HG02798 (cell line): Measurements from ENCODE around the gene TBC1D4.

Source experiments
- ATAC-seq: cut with Tn5 transposase; IDR thresholded peaks from one replicate; pipeline ENCODE4 v1.9.1; 2021; ENCODE audit warnings: mild to moderate bottlenecking; ENCODE audit not compliant: unreplicated experiment, poor library complexity

TBC1D4 gene

GRCh38 chr13:75489502-75490263 is 7.7 kb upstream of the TBC1D4 start:
- ATAC-seq = peak; percentile 87

DNA sequence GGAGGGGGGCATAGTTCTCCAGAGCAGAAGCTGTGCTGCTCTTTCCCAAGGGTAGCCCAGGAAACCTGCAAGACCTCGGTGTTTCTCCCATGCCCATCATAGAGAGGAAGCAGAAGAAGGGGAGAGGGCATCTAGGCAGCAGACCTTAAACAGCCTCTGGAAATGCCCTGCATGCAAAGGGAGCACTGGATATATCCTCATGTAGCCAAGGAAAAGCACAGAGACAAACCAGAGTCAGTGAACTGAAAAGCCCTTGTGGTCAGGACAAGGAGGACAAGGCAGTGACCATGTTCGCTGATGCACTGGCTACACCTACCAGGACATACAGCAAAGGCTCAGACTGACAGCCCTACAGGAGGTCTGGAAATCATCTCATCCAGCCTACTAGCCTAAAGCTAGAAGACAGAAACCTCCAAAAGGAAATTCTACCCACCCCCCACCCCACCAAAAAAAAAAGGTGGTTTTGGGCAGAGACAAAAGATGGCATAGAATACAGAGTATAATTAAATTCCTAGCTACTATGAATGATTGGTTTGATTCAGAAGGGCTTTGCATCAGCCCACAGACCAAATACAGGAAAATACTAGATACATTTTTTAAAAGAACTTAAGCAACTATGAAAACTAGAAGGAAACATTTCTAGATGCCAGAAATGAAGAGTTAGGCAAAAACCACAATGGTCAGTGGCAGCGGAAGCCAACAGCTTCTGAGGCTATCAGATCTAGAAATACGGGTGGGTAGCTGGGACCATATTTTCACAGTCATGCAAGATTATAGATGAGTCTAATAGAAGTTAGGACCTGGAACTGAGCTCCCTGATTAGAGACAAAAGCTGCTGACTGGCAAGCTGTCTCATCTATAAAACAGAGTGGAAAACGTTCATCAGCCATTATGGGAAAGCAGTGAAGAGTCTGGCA is 4.4 kb upstream of the TBC1D4 start:
- ATAC-seq = no peak

- no peak for ATAC-seq
Observed at GRCh38 chr13:75485286-75486062, 3.5 kb upstream of the TBC1D4 start.

- no peak for ATAC-seq
Observed at GRCh38 chr13:75482820-75483079, 781 bp upstream of the TBC1D4 start.

DNA sequence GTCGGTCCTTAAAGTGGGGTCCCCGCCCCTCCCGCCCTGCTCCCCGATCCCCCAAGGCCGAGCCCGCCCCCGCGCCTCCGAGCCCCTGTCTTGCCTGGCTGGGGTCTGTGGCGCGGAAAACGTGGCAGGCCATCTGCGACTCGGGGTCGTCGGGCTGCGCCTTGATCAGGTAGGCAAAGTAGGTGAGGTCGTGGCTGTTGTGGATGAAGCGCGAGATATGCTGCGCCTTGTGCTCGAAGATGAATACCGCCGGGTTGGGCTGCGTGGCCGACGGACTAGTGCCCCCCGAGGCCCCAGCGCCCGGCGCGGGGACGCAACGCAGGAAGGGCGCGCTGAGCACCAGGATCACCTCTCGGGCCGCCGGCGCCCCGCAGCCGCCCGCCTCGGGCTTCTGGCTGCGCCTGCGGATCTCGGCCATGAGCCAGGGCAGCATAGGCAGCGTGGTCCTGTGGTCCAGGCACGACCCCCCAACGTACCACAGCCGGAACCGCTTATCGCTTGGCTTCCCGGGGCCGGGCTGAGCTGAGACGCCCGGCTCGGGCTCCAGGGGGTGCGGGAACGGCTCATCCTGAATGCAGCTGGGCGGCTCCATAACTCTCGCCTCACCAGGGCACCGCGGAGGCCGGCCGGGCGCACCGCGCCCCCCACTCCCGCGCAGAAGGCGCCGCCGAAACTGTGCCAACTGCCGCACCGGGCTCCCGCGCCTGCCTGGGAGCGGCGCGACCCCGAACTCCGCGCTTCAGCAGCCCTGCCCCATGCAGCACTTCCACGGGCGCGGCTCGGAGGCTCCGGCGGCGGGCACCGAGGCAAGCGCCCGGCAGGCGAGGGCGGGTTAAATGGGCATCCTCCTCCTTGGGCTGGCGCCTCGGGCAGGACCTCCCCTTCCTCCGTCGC is 546 bp downstream of the TBC1D4 start:
- ATAC-seq = peak; percentile 30

DNA sequence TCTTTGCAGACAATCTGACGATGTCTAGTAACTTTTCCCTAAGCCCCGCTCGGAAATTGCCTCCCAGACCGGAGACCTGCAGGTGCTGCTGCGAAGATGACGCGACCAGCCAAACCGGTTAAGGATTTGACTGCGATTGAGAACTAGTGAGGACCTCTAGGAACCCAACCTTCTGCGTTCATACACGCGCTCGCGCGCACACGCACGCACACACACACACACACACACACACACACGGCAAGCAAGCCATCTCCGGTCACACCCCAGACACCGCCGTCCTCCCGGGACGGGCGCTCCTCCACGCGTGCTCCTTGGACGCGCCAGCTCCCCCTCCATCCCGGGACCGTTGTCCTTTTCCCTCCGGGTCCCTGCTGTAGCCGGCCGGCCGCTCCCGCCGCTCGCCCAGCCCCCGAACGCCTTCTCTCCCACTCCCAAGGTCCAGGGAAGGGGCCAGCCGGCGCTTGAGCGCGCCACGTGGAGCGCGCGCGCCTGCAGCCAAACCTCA is 1.2 kb downstream of the TBC1D4 start:
- no peak for ATAC-seq

DNA sequence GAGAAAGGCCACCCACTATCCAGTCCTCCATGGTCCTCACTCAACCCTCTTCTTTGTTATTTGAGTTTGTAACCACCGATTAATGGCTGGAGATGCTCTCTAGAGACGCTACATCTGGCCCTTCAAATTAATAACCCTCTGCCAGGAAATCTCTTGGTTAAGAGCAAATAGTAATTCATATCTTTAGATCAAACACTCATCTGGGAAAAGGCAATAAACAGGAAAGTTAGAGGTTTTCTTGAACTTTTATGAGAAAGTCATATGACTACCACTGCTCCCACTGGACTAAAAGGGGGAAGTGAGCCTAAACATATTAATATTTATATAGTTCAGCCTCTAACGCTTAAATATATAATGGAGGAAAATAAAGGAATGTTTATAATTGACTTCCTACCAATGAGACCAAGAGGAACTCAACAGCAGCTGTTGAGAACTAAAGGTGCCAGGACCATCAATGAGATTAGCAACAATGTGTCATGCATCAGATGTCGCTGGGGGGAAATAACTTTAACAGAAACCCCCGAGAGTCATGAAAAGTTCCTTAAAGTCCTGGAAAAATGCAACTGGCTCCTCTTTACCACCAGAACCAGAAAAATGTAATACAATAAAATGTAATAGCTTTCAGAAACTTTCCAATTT is 2.7 kb downstream of the TBC1D4 start:
- no peak for ATAC-seq

DNA sequence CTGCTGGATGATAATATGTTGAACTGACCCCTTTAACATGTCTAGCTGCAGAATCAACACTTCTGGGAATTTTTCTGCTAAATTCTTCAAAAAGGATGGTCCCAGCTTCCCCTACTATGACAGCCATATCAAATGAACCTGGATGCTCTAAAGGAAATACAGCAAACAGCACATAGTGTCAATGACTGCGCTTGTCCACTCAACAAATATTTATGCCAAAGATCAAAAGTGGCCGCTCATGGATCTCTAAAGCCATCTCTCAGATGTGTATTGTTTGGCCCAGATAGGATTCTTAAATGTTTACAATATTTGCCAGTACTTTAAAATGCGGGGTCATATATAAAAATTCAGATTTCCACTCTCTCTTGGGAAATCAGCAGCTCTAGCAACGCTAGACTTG is 3.3 kb downstream of the TBC1D4 start:
- no peak for ATAC-seq

DNA sequence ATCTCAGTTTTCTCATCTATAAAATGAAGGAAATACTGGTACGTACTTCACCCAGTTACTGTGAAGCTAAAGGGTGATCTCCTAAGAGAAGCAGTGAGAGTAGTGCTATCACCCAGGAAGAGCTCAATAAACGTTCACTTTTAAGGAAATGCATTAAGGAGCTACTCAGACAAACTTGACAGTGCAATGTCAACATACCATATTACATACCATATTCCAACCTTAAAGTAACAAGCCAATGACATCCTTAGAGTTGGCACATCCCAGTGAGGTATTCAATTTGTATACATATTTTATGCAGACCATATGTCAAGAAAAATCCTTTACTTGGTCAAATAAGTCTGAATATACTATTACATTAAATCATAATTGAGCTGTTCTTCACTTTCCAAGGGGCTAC is 7.0 kb downstream of the TBC1D4 start:
- ATAC-seq = no peak

DNA sequence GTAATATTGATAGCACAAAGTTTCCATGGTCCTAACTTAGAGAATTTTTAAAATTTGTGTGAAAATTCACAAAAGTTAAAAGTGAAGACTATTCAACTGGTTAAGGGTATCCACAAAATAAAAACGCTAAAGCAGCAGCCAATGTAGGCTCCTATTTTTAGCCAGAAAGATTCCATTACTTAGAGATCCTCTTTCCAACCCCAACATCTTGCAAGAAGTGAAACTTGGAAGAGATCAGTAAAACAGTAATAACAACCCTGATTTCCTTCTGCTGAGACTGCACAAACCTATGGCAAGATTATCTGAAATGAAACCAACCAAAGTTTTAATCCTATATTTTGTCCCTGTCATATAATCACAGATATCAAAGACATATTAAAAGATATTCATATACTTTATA is 8.5 kb downstream of the TBC1D4 start:
- no peak for ATAC-seq

- ATAC-seq = no peak
Observed at GRCh38 chr13:75470676-75471075, 11.3 kb downstream of the TBC1D4 start.

DNA sequence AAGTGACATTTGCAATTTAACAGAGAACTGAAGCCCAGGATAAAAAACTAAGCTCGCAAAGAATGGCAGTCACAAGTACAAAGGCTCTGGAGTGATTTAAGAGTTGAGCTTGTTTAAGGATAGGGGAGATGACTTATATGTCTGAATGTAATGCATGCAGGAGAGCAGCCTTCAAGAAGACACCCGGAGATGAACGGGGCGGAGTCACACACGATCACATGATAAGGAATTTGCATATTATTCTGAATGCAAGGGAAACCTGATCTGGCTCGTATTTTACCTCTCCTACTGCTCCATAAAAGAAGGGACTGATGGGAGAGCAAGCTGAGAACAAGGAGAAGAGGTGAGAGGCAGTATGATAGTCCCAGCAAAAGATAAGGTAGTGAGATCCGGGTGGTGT is 12.9 kb downstream of the TBC1D4 start:
- ATAC-seq = no peak

DNA sequence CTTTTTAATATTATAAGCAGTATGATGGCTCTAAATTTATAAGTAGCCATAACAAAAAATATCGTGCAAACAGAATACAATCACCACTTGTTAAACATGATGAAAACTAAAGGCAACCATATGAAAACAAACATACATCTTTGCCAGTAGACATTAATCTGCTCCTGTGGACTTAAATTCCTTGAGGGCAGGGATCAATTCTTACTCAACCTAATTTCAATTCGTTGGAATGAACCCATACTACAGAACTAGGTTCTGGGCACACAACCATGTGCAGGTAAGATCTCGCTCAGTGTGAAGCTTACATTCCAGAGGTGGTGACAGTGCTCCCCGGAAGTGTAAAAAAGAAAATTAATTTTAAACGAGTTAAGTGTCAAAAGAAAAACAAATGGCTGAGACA is 13.4 kb downstream of the TBC1D4 start:
- no peak for ATAC-seq

DNA sequence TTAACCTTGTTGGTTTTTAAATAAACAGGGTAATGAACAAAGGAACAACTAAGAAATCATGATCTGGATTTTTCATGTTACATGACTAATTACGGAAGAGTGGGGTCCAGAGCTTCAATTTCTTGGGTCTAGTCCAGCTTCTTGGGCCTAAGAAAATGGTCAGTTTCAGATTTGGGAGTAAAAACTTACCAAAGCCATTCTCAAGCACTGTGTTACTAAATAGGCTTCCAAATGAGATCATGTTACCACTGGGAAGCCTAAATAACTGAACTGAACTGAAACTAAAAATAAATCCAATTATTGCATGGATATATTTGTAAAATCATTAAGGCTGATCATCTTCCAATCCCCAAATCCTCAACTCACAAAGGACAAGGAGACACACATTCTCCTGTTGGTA is 13.9 kb downstream of the TBC1D4 start:
- ATAC-seq = no peak

DNA sequence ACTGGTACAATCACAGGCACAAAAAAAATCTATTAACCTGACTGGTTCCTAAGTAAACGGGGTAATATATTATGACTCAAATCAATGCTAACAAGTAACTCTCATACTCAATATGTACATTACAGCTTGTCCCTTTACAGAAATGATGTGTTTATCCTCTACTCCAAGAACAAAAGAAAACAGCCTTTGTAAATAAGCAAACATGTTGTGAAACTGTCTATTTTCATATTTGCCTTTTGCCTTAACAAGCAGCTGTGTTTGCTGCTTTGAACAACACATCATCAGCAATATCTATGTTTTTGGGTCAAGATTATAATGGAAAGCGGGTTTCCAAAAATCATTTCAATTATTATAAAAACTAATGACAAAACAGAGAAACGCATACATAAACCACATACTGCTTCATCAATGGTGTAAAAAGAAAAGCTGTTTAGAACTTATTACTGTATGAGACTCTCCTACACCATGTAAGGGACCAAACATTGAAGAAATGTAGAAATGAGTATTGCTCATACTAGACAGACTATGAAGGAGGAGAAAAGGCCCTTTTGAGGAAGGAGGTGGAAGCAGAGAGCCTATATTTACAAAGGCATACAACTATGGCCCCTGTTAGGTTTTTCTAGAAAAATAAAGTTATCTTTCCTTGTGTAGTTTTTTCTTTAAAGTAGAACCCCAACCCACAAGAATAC is 14.8 kb downstream of the TBC1D4 start:
- ATAC-seq = no peak

DNA sequence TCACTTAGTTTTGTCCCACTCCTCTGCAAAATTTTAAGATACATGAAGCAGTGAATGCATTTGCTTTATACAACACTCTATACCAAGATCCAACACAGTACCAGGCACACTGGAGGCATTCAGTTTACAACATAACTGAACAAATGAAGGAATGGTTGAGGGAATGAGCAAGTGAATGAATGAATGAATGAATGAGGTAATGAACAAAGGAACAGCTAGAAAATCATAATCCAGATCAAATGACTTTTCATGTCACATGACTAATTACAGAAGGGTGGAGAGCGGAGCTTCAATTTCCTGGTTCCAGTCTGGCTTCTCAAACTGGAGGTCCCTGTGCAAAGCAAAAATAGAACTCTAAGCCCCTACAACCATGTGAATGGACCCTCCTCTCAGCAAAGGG is 16.7 kb downstream of the TBC1D4 start:
- no peak for ATAC-seq

DNA sequence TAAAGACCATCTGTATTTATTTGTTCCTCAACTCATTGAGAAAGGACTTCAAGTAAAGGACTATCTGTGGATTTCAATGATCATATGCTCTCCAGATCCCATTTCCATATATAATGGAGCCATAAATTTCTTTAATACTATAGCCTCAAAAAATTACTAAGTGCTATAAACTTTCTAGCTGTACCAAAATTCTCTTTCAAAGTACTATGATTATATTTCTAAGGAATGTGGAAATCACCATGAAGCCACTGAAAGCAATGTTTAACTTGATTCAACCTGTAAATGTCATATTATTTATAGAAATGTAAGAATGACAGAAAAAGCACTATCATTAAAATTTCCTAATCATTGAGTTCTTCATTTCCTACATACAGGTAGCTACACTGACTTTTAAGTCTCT is 20.7 kb downstream of the TBC1D4 start:
- no peak for ATAC-seq

- no peak for ATAC-seq
Observed at GRCh38 chr13:75460644-75461043, 21.3 kb downstream of the TBC1D4 start.
